Hepatocyte (in vitro differentiated cells): Measurements from ENCODE around the gene VRK2.

ENCODE experiments used
- EZH2 ChIP-seq: fragments of 200-600 bp; sonication (generic); IDR thresholded peaks from 2 replicates; pipeline ENCODE4 v1.6.1; 2016; ENCODE audit warnings: antibody characterized with exemption, mild to moderate bottlenecking, borderline replicate concordance
- EZH2phosphoT487 ChIP-seq: fragments of 200-600 bp; sonication (generic); IDR thresholded peaks from one replicate; pipeline ENCODE4 v1.6.1; 2018; ENCODE audit warnings: antibody characterized with exemption, mild to moderate bottlenecking, low read depth, moderate library complexity; ENCODE audit not compliant: unreplicated experiment, severe bottlenecking
- TF ChIP-seq, protein P1 (sequence below): fragments of 200-600 bp; sonication (generic); IDR thresholded peaks from 2 replicates; pipeline ENCODE4 v1.5.1; 2016; ENCODE audit warnings: antibody characterized with exemption, mild to moderate bottlenecking; ENCODE audit not compliant: poor library complexity

DNA sequence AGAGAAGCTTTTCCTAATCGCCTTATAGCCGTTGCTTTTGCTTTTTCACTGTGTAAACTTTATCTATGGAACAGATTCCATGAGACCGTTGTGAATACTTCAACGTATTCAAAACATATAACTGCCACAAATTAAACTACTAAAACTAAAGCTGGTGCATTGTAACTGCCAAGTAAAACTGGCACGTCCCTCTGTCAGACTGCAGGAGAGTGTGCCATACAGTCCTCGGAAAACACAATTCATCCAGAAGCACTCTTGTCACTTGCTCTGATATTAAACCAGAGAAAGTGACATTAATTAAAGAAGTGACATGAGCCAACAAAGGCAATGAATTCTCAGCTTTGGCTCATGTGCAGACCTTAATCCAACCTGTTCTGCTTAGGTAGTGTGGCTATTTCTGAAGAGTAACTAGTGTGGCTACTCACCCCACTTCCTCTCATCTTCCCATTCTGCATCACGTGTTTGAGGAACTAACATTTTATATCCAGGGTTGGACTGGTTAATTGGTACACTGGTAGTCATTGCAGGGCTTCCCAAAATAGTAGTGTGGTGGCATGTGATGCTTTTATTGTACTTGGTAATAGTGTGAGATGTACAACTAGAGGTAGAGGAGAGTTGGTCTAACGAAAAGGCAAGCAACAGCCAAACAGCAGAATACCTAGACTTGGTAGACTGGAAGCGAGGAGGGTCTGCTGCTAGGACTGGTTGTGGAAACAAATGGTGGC, 9.7 kb downstream of the VRK2 start:
- TF ChIP-seq, protein P1, sequence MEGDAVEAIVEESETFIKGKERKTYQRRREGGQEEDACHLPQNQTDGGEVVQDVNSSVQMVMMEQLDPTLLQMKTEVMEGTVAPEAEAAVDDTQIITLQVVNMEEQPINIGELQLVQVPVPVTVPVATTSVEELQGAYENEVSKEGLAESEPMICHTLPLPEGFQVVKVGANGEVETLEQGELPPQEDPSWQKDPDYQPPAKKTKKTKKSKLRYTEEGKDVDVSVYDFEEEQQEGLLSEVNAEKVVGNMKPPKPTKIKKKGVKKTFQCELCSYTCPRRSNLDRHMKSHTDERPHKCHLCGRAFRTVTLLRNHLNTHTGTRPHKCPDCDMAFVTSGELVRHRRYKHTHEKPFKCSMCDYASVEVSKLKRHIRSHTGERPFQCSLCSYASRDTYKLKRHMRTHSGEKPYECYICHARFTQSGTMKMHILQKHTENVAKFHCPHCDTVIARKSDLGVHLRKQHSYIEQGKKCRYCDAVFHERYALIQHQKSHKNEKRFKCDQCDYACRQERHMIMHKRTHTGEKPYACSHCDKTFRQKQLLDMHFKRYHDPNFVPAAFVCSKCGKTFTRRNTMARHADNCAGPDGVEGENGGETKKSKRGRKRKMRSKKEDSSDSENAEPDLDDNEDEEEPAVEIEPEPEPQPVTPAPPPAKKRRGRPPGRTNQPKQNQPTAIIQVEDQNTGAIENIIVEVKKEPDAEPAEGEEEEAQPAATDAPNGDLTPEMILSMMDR, result no peak
- TF ChIP-seq EZH2, result no peak
- no peak for TF ChIP-seq EZH2phosphoT487
